Lower leg skin (tissue), 3 donors: ENCODE data around the gene FAM117B.

ENCODE experiments used
- POLR2A ChIP-seq, 2 donors: fragments of 450-650 bp; IDR thresholded peaks; one replicate each; pipeline ENCODE4 v1.6.1; 2016 to 2017; ENCODE audit warnings: antibody characterized with exemption in 2 of 2, mild to moderate bottlenecking in 1 of 2, moderate library complexity in 1 of 2
- TF ChIP-seq, protein P1 (sequence below), 3 donors: fragments of 450-650 bp; IDR thresholded peaks; one replicate each; pipeline ENCODE4 v1.5.1; 2016; ENCODE audit warnings: antibody characterized with exemption in 3 of 3, mild to moderate bottlenecking in 3 of 3, moderate library complexity in 2 of 3

DNA sequence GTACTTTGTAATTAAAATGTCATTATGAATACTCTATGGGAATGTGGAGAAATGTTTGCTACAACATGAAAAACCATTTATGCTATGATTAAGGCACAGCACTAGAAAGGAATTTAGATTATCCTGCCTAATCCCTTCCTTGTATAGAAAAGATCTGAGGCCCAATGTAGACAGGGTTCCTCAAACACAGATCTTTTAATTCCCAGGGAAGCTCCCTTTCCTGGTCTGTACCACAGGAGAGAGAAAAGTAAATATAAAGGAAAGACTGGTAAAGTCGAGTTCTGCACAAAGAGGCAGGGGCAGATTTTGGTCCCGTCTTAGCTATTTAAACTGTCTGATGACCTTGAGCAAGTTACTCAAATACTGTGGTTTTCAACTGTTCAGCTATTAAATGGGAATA, 152.1 kb downstream of the FAM117B start:
- TF ChIP-seq, protein P1, sequence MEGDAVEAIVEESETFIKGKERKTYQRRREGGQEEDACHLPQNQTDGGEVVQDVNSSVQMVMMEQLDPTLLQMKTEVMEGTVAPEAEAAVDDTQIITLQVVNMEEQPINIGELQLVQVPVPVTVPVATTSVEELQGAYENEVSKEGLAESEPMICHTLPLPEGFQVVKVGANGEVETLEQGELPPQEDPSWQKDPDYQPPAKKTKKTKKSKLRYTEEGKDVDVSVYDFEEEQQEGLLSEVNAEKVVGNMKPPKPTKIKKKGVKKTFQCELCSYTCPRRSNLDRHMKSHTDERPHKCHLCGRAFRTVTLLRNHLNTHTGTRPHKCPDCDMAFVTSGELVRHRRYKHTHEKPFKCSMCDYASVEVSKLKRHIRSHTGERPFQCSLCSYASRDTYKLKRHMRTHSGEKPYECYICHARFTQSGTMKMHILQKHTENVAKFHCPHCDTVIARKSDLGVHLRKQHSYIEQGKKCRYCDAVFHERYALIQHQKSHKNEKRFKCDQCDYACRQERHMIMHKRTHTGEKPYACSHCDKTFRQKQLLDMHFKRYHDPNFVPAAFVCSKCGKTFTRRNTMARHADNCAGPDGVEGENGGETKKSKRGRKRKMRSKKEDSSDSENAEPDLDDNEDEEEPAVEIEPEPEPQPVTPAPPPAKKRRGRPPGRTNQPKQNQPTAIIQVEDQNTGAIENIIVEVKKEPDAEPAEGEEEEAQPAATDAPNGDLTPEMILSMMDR (IDR thresholded peaks at IDR 0.05), result no peak
- TF ChIP-seq POLR2A (IDR thresholded peaks at IDR 0.05), result no peak
